ENCODE results near the gene SLC38A10. TPM values are rescaled to one million over a fixed set of nuclear protein-coding genes. Genes with fewer than 3 reads are reported as not detected.
"Not testable (repeated sequence)": the region's sequence is repeated elsewhere in the genome, so short reads cannot be mapped to it uniquely, and the experiment has no call there.

The SLC38A10 gene
- total and polyA plus RNA-seq, 2 of the 13 experiments (the other 11 are each of a cell fraction or from before 2014, with no cell fraction given), result 23.4 to 55.8 TPM

DNA sequence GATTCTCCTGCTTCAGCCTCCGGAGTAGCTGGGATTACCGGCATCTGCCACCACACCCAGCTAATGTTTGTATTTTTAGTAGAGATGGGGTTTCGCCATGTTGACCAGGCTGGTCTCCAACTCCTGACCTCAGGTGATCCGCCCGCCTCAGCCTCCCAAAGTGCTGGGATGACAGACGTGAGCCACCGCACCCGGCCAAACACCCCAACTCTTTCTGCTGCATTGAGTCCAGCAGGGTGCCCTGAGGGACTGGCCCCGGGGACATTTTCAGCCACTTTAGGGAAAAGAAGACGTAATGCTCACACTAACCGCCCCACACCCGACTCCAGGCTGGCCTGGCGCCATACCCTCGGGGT, 13.7 kb upstream of the SLC38A10 start:
- H3K4me3 ChIP-seq (replicated peaks in 1 of 3; ENCODE audit: insufficient read depth in 1 of 3, low read depth in 2 of 3, low read length in 3 of 3), result peak overlapping the region; percentile 47 to 69 (median 50); a peak in 5 of 6 replicates
- not testable (repeated sequence) for H4K20me1 ChIP-seq (ENCODE audit: insufficient read depth, low read length); FAIRE-seq; H2AFZ ChIP-seq (ENCODE audit: low read length); H3K27ac ChIP-seq (ENCODE audit: extremely low read length, insufficient read depth, low read length); DNase-seq (ENCODE audit: low spot score); ATAC-seq; H3K9me3 ChIP-seq (ENCODE audit: low read length); H3K36me3 ChIP-seq (replicated peaks in 1 of 2; ENCODE audit: control insufficient read depth in 1 of 2, insufficient read depth in 2 of 2, low read length in 2 of 2); H3K79me2 ChIP-seq (ENCODE audit: insufficient read depth, low read length)
- in situ Hi-C loops (cut with HindIII; ENCODE audit: extremely low pct_ligation_motif_present, low pct_unique_long_range_greater_than_20kb) (loop anchor here (5.0 kb wide), 1 partner anchor 89 kb away; the partner anchor contains the start of gene BAHCC1), intact Hi-C loops (cut with micrococcal nuclease; ENCODE audit: unreplicated experiment) (loop anchor here (5.0 kb wide), 1 partner anchor 79 kb away; no protein-coding TSS in a partner anchor)
- H3K27me3 ChIP-seq (ENCODE audit: control insufficient read depth in 1 of 2, insufficient read depth in 2 of 2, low read length in 2 of 2), result peaks cover 19 to 51% of the 10 kb centered on the region in 2 experiments
- BruUV-seq (replicated peaks), result TSS peak; percentile 78
- peak overlapping the region; percentile 98 for H3K4me2 ChIP-seq (ENCODE audit: low read depth, low read length)
- CTCF ChIA-PET (ENCODE audit: low intra/inter-chr PET ratio, low total read pairs), result interaction anchor here (0.7 to 1.4 kb wide), 3 partner anchors 89 to 176 kb away, joined by 3 to 6 read pairs (median 5); no protein-coding TSS in a partner anchor
- H3K4me1 ChIP-seq (ENCODE audit: insufficient read depth, low read length), result peaks cover 53% of the 10 kb centered on the region
- POLR2A ChIA-PET, result interaction anchor here (0.8 to 4.4 kb wide), 10 partner anchors 9 to 176 kb away, joined by 3 to 23 read pairs (median 6); partner anchors contain the start of genes BAHCC1 and SLC38A10
- peak overlapping the region; percentile 65 for H3K9ac ChIP-seq (ENCODE audit: insufficient read depth, low read depth, low read length)
- TF ChIP-seq, protein P1, sequence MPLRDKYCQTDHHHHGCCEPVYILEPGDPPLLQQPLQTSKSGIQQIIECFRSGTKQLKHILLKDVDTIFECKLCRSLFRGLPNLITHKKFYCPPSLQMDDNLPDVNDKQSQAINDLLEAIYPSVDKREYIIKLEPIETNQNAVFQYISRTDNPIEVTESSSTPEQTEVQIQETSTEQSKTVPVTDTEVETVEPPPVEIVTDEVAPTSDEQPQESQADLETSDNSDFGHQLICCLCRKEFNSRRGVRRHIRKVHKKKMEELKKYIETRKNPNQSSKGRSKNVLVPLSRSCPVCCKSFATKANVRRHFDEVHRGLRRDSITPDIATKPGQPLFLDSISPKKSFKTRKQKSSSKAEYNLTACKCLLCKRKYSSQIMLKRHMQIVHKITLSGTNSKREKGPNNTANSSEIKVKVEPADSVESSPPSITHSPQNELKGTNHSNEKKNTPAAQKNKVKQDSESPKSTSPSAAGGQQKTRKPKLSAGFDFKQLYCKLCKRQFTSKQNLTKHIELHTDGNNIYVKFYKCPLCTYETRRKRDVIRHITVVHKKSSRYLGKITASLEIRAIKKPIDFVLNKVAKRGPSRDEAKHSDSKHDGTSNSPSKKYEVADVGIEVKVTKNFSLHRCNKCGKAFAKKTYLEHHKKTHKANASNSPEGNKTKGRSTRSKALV (CRISPR knock-in tag; IDR thresholded peaks at IDR 0.05), result 0 out of 2 replicates have a peak, but pooled peaks have one; percentile 6
- TF ChIP-seq ZNF788 (CRISPR knock-in tag; IDR thresholded peaks at IDR 0.05; ENCODE audit: borderline replicate concordance) (0 out of 2 replicates have a peak, but pooled peaks have one; percentile 54), ZSCAN31 (CRISPR knock-in tag; IDR thresholded peaks at IDR 0.05; ENCODE audit: low read depth) (0 out of 2 replicates have a peak, but pooled peaks have one; percentile 43), CAMTA2 (CRISPR knock-in tag; IDR thresholded peaks at IDR 0.05; ENCODE audit: borderline replicate concordance) (0 out of 2 replicates have a peak, but pooled peaks have one; percentile 16), PCBP1 (IDR thresholded peaks at IDR 0.05; ENCODE audit: borderline replicate concordance, low read depth, low read length) (0 out of 2 replicates have a peak, but pooled peaks have one; percentile 34), EED (CRISPR knock-in tag; IDR thresholded peaks at IDR 0.05) (0 out of 2 replicates have a peak, but pooled peaks have one; percentile 35), HOXA5 (CRISPR knock-in tag; IDR thresholded peaks at IDR 0.05) (0 out of 2 replicates have a peak, but pooled peaks have one; percentile 17), ZNF333 (CRISPR knock-in tag; IDR thresholded peaks at IDR 0.05; ENCODE audit: borderline replicate concordance) (0 out of 2 replicates have a peak, but pooled peaks have one; percentile 33), GTF3A (CRISPR knock-in tag; conservative IDR thresholded peaks at IDR 0.05) (0 out of 2 replicates have a peak, but pooled peaks have one; percentile 34), NCOR1 (IDR thresholded peaks at IDR 0.05; ENCODE audit: borderline replicate concordance, low read length) (0 out of 2 replicates have a peak, but pooled peaks have one; percentile 11)
- TF ChIP-seq, protein P2, sequence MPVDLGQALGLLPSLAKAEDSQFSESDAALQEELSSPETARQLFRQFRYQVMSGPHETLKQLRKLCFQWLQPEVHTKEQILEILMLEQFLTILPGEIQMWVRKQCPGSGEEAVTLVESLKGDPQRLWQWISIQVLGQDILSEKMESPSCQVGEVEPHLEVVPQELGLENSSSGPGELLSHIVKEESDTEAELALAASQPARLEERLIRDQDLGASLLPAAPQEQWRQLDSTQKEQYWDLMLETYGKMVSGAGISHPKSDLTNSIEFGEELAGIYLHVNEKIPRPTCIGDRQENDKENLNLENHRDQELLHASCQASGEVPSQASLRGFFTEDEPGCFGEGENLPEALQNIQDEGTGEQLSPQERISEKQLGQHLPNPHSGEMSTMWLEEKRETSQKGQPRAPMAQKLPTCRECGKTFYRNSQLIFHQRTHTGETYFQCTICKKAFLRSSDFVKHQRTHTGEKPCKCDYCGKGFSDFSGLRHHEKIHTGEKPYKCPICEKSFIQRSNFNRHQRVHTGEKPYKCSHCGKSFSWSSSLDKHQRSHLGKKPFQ (CRISPR knock-in tag; IDR thresholded peaks at IDR 0.05; ENCODE audit: insufficient replicate concordance), result peak; percentile 20
- TF ChIP-seq, protein P3, sequence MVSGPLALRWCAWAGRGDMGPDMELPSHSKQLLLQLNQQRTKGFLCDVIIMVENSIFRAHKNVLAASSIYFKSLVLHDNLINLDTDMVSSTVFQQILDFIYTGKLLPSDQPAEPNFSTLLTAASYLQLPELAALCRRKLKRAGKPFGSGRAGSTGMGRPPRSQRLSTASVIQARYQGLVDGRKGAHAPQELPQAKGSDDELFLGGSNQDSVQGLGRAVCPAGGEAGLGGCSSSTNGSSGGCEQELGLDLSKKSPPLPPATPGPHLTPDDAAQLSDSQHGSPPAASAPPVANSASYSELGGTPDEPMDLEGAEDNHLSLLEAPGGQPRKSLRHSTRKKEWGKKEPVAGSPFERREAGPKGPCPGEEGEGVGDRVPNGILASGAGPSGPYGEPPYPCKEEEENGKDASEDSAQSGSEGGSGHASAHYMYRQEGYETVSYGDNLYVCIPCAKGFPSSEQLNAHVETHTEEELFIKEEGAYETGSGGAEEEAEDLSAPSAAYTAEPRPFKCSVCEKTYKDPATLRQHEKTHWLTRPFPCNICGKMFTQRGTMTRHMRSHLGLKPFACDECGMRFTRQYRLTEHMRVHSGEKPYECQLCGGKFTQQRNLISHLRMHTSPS (CRISPR knock-in tag; IDR thresholded peaks at IDR 0.05; ENCODE audit: low read depth), result 0 out of 2 replicates have a peak, but pooled peaks have one; percentile 4
- TF ChIP-seq, protein P4, sequence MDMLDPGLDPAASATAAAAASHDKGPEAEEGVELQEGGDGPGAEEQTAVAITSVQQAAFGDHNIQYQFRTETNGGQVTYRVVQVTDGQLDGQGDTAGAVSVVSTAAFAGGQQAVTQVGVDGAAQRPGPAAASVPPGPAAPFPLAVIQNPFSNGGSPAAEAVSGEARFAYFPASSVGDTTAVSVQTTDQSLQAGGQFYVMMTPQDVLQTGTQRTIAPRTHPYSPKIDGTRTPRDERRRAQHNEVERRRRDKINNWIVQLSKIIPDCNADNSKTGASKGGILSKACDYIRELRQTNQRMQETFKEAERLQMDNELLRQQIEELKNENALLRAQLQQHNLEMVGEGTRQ (IDR thresholded peaks at IDR 0.05; ENCODE audit: low read depth, low read length), result not testable (repeated sequence)
- TF ChIP-seq, protein P4 (CRISPR knock-in tag; IDR thresholded peaks at IDR 0.05; ENCODE audit: borderline replicate concordance), result peak; percentile 35; the same call in 1 of the 2 replicates
- 40% methylated on average over 11 of the region's 14 CpGs for WGBS (ENCODE audit: low lambda C conversion rate)

All from HepG2 (cell line).